ENCODE results near the gene VPS50.
"Not testable (repeated sequence)": the region's sequence is repeated elsewhere in the genome, so short reads cannot be mapped to it uniquely, and the experiment has no call there.

VPS50 gene

DNA sequence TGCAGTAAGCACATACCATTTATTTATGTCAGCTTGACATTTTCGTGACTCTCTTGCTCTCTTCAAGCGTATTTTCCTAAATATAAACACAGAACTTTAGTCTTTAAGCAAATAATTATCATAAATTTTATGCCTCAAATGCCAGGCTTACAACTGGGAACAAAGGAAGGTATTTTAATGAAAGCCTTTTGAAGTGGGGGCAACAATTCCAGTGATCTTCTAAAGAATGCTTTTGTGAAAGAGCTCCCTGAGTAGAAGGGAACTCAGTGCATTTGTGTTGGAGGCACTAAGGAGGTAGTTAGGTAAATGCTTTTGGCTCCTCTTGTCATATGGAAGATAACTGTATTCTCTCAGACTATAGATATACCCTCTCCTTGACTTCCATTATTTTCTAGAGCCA is 104.9 kb downstream of the VPS50 start:
- no peak for DNase-seq (ENCODE audit: low spot score)

DNA sequence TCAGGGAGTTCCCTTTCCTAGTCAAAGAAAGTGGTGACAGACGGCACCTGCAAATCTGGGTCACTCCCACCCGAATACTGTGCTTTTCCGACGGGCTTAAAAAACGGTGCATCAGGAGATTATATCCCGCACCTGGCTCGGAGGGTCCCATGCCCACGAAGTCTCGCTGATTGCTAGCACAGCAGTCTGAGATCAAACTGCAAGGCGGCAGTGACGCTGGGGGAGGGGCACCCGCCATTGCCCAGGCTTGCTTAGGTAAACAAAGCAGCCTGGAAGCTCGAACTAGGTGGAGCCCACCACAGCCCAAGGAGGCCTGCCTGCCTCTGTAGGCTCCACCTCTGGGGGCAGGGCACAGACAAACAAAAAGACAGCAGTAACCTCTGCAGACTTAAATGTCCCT is 110.0 kb downstream of the VPS50 start:
- not testable (repeated sequence) for DNase-seq (ENCODE audit: low spot score)

DNA sequence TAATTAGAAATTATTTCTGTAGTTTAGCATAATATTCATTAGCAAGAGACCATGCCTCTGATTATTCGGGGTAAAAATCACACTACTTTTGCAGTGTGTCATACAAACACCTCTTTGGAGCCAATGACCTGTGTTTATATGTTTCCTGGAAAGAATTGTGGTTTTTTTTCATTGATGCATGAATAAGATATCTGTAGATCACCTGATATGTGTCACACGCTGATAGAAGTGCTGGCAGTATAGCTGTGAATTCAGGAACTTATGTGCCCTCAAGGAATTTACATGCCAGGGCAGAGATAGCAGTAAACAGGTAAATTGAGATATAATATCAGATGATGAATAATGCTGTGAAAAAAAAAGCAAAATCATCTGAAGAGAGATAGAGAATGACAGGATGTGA is 118.2 kb downstream of the VPS50 start:
- no peak for DNase-seq (ENCODE audit: low spot score)

DNA sequence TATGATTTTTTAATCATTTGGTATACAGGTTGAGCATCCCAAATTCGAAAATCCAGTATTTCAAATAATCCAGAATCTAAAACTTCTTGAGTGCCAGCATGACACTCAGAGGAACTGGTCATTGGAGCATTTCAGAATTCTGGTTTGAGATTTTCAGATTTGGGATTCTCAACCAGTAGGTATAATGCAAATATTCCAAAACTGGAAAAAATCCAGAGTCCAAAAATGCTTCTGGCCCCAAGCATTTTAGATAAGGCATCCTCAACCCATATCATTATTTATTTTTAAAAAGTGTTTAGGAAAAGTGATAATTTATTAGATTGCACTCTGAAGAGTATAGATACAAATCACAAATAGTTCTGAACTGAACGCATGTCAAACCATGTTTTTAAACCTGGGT is 120.7 kb downstream of the VPS50 start:
- no peak for DNase-seq (ENCODE audit: low spot score)

DNA sequence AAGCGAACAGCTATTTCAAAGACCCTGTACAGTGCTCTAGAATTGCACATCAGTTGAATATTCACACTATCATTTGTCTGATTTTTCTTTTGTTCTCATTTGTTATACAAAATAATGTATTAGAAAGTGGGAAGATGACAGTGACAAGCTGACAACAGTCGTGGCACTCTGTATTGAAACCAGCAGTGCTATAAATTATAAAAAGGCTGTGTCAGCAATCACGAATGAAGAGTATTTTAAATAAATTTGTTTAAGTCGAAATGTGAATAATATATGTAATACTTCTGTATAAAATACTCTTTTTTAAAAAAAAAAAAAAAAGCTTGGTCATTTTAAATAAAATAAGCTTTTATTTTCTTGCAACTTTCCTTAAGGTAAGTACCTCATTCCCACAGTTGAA is 122.6 kb downstream of the VPS50 start:
- DNase-seq (ENCODE audit: low spot score): no peak

DNA sequence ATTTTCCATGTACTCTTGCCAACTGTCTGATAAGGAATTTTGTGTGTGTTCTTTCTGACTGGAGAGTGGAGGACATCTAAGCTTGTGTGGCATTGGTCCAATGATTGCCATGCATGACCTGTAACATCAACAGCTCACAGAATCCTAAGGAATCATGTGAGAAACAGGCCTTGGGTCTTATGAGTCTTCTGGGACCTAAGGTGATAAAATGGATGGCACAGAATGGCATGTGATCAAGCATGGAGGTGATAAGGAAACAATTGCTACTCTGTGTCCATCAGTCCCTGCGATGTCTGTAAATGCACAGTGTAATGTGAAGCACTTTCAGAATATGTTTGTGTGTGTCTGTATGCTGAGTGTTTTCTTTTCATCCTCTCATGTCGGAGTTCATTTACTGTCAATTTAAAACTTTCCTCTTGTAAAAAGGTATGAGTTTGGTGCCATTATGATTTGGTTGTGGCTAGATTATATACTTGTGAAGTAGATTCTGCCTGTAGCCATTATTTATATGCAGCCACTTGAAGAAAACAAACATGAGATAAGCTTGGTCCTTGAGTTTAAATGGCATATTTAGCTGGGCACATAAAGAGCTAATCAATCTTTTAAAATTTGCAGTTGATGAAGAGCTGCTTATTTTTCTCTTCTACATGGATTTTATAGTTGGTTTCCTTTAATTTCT is 127.5 kb downstream of the VPS50 start:
- DNase-seq (ENCODE audit: low spot score): no peak

DNA sequence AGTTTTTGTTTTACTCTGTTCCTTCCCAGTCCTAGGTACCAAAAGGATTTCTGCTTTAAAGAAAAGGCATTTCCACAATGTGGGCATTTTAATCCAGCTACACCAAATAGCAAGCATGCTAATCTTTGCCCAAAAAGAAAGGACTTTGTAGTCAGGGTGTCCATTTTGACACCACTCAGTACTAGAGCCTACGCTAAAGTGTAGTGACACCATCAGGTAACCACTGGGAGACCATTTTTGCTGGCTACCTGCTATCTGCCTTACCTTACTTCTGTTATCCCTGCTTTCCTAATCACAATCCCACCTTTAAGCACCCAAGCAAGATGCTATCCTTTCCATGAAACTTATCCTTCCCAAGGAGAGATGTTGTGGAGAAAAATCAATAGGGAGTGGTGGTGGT is 129.7 kb downstream of the VPS50 start:
- DNase-seq (ENCODE audit: low spot score): no peak

DNA sequence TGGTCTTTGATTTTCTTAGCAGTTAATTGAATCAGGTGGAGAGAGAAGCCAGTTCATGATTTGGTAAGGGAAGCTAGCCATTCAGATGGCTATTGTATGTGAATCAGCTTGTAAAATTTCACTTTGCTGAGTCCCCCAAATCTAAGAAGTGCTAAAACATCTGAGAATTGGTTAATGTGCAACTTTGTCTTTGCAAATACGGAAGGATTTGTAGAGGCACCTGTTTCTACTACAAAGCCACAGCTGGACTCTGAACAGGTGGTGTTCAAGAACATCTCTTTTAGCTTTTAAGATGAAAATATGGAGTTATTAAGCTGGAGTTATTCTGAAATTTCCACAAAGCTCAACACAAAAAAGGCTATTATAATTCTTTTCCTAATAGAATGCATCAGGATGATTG is 132.6 kb downstream of the VPS50 start:
- DNase-seq (ENCODE audit: low spot score): no peak

DNA sequence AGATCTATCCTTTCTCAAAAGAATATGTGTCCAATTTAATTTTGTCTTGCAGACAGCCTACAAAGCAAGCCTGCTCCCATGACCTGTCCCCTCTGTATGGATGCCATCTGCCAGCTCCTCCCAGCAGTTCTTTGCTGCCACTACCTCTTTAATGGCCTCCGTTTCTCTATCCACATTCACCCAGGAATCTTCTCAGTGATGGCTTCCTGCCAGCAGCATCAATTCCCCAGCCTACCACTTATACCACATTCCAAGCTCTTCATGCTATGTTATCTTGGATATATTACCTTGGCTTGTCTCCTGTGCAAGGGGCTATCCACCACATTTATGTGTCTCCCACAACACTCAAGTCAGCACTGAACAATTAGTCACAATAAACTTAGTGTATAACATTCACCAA is 133.2 kb downstream of the VPS50 start:
- DNase-seq (ENCODE audit: low spot score): no peak

DNA sequence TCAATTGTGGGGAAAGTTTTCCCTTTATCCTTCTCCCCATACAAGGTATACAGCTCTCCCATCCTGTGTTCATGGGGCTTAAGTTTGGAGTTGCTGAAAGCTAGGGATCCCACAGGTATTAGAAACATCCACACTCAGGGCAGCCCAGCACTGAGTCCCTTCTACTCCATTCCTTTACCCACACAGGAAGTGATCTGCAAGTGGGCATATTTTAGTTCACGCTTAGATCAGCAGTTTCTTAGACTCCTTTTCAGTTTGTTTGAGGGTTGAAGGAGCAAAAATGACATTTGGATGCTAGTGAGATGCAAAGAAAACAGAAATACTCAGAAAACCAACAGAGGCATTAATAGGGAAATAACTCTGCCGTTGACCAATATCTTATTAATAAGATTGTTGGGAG is 134.7 kb downstream of the VPS50 start:
- no peak for DNase-seq (ENCODE audit: low spot score)

DNA sequence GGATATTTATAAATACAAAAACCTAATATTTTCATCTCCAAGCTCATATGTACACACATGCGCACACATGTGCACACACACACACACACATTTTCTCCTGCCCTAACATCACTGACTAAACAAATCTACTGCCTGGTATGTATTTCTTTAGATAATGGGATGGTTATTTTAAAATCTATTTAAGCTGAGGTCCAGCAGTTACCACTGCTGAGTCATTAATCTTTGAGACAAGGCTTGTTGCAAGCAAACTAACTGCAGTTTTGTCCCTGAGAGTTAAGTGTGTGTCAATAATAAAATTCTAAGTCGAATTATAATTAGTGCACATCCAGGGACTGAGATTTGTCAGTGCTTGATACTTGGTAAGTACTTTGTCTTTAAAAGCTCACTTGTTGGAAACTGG is 135.1 kb downstream of the VPS50 start:
- DNase-seq (ENCODE audit: low spot score): no peak

DNA sequence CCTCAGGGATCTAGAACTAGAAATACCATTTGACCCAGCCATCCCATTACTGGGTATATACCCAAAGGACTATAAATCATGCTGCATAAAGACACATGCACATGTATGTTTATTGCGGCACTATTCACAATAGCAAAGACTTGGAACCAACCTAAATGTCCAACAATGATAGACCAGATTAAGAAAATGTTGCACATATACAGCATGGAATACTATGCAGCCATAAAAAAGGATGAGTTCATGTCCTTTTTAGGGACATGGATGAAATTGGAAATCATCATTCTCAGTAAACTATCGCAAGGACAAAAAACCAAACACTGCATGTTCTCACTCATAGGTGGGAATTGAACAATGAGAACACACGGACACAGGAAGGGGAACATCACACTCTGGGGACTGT is 138.8 kb downstream of the VPS50 start:
- DNase-seq (ENCODE audit: low spot score): not testable (repeated sequence)

DNA sequence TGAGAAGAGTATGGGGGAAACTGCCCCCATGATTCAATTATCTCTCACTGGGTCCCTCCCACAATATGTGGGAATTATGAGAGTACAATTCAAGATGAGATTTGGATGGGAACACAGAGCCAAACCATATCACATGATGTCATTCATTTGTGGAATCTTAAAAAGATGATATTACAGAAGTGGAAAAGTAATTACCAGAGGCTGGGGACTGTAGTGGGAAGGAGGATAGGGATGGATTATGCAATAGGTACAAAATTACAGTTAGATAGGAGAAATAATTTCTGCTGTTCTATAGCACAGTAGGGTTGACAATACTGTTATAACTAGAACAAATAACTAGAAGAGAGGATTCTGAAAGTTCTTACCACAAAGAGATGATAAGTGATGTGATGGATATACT is 141.4 kb downstream of the VPS50 start:
- no peak for DNase-seq (ENCODE audit: low spot score)

DNA sequence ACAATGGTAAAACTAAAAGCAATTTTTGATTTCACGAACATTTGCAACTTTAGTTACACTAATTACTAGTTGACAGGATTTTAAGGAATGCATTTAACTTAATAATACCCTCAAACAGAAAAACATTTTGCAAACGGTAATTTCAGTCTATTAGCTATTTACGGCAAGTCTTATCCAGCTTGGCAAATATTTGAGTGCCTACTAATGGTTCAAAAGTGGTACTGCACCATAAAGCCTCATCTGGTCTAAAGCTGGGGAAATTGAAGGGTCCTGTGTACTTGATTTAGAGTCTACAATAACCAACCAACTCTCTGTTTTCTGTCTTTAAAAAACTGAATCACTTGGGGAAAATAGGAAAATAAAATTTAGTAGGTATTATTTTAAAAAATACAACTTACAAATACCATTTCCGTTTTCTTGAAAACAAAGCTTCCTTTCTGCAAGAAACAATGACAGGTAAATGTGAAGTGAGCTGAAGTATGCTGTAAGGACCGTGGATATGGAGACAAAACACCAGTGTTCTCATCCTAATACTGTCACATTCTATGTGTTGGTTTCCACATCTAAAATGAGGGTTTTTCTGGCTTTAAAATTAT is 142.3 kb downstream of the VPS50 start:
- peak; percentile 59 for DNase-seq (ENCODE audit: low spot score)

DNA sequence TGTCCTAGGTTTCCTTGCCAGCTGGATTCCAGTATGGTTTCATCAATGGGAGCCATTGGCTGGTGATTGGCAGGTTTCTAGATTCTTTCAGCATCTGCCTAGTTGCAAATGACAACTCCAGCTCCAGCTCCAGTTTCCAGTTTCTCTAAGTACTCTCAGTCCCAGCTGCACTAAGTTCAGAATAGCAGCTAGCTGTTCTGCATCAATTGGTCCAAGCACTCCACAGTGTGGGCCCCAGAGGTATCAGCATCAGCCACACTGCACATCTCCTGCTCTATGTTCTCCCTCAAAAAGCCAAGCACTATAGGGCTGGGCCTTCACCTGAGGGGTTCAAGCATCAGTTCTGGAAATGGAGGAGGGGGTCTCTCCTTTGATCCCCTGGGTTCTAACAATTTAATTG is 143.4 kb downstream of the VPS50 start:
- no peak for DNase-seq (ENCODE audit: low spot score)

DNA sequence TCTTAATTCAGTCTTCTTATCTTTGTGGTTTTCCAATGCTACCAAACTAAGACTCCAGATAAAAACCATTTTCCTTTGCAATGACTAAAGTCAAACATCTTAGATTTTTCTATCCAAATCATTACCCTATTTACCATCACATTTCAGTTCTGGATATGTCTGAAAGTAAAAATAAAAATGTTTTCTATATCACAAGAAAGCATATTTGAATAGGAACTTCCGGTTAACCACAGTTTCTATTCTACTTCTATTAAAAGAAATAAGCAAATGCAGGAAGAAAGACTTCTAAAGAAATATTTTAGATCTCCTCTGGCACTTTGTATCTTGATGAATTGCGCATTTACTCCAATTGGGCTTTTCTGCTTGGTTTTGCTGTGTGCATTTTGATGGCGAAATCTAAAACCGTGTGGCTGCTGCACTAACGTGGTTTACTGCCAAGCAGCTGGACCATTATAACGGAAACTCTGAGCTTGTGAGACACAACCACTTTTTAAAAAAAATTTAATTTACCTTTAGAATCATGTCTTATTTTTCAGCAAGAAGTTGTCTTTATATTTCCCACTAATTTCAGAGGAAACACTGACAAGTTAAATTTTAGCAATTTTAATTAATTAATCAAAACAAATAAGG is 146.1 kb downstream of the VPS50 start:
- DNase-seq (ENCODE audit: low spot score): no peak

DNA sequence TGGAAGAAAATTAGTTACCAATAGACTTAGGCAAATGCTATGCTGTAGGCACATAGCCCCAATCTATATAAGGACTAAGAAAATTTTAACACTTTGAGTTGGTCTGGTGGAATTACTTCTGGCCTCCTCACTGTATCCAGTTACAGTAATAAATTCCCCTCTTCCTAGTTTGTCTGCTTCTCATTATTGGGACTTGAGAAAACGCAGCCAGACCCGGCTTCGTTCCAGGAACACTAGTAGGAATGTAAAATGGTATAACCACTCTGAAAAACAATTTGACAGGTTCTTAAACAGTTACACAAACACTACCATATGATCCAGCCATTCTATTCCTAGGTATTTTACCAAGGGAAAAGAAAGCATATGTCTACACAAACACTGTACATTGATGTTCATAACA is 150.2 kb downstream of the VPS50 start:
- DNase-seq (ENCODE audit: low spot score): no peak

DNA sequence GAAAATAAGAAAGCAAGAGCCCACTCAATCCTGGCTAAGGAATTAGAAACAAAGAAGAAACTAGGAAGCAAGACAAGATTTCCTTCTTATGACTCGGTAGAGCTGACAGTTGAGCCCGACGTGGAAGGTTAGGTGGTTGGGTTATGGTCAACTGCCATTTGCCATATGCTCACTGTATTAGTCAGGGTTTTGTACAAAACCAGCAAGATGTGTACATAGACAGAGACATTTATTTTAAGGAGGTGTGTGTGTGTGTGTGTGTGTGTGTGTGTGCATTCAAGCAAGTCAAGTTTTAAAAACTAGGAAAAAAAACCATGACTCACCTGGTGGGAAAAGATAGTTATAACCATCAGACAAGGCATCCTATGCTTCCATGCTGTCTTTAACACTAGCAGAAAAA is 158.5 kb downstream of the VPS50 start:
- DNase-seq (ENCODE audit: low spot score): no peak

DNA sequence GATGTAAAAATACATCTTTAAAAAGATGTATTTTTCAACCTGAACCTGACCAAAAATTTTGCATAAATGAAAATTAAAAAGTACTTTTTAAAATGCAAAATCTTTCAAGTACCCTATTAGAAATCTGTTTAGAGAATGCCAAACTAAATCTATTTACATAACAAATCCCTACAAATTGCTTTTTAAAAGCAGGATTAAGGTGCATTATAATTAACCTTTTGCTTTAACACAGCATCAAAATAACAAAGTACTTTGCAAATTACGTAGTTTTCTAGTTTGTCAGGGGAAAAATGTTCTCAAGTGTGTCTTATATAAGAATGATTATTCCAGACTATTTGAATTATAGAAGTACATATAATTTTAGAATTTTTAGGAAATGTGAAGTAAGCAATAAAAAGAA is 160.8 kb downstream of the VPS50 start:
- DNase-seq (ENCODE audit: low spot score): no peak

DNA sequence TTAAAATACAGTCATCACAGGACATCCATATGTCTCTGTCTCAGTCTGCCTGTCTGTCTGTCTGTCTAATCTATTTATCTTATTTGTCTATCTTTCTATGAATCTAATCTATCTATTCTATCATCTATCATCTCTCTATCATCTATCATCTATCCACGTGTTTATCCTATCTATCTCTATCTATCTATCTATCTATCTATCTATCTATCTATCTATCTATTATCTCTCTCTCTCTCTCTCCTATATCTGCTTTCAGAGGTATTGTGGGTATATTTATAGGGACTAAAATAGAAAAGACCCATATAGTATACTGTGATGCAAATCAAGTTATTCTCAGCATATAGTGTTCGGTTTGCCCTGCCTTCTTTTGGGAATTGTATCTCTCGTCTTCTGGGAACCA is 167.5 kb downstream of the VPS50 start:
- DNase-seq (ENCODE audit: low spot score): no peak

DNA sequence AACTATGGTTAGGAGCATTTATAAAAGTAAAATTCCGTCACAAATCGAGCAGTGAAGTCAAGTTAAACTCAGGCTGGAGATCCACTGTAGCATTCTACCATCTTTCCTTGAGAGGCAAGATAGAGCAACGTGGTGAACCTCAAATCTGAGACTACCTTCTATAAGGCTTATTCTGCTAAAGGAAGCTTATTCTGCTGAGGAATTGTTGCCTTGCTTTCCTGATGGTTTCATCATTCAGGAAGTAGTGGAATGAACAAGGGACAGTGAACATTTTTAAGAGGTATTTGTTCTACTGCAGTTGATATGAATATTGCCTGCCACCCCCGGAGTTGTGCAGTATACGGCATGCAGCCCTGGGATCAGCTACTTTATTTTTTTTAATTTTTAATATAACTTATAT is 170.8 kb downstream of the VPS50 start:
- DNase-seq (ENCODE audit: low spot score): no peak

DNA sequence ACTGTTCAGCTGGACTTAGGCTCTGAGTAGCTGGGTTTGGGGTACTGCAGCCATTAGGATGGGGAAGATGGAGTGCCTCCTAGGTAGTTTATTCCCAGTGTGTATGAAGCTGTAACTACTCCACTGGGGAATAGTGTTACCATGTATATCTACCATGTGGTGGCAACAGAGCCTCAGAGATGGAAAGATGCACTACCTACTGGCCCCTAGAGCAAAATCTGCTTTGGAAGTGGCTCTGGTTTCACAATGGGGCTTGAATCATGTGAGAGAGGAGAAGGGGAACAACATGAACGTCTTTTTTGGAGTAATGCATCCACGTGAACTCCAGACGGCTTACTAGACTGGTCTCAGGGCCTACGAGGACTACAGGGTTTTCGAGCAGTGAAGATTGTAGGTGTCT is 175.1 kb downstream of the VPS50 start:
- DNase-seq (ENCODE audit: low spot score): no peak

DNA sequence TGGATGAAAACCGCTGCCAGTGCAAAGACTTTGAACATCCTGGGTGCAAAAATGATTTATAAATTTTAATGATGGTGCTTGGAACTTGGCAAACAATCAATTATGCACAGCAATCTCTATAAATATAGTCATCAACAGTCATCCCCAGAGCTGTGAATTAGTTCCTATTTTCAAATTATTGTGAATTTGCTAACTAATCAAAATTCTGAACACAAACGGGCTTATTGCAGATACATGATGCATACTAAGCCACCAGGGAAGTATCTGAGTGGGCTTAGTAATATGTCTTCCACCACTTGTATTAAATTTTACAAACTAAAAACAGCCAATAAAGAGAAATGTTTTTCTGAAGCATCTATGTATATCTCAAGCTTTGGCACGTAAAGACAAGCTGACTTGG is 177.2 kb downstream of the VPS50 start:
- no peak for DNase-seq (ENCODE audit: low spot score)

All from LoVo (cell line).